HUES48 (cell line): ENCODE data around the gene ATOH1.

Experiments used
- H3K27ac ChIP-seq: one replicate; pipeline ENCODE4 v1.7.0; 2013; ENCODE audit warnings: low read depth, low read length, inconsistent platforms
- H3K27me3 ChIP-seq: 2 replicates; pipeline ENCODE4 v1.6.1; 2013; ENCODE audit warnings: mild to moderate bottlenecking, low read length; ENCODE audit not compliant: control insufficient read depth, insufficient read depth
- H3K36me3 ChIP-seq: 2 replicates; pipeline ENCODE4 v1.6.1; 2013; ENCODE audit warnings: low read length; ENCODE audit not compliant: control insufficient read depth, insufficient read depth
- H3K4me1 ChIP-seq: 2 replicates; pipeline ENCODE4 v1.6.1; 2013; ENCODE audit warnings: mild to moderate bottlenecking, low read length; ENCODE audit not compliant: control insufficient read depth, insufficient read depth
- H3K4me3 ChIP-seq: 2 replicates; pipeline ENCODE4 v1.5.1; 2013; ENCODE audit warnings: mild to moderate bottlenecking, low read depth, low read length
- H3K9ac ChIP-seq: 2 replicates; pipeline ENCODE4 v1.6.1; 2013; ENCODE audit warnings: mild to moderate bottlenecking, low read depth, low read length, moderate library complexity
- H3K9me3 ChIP-seq: 2 replicates; pipeline ENCODE4 v1.6.1; 2013; ENCODE audit warnings: low read length; ENCODE audit not compliant: control insufficient read depth, insufficient read depth

The ATOH1 gene

DNA sequence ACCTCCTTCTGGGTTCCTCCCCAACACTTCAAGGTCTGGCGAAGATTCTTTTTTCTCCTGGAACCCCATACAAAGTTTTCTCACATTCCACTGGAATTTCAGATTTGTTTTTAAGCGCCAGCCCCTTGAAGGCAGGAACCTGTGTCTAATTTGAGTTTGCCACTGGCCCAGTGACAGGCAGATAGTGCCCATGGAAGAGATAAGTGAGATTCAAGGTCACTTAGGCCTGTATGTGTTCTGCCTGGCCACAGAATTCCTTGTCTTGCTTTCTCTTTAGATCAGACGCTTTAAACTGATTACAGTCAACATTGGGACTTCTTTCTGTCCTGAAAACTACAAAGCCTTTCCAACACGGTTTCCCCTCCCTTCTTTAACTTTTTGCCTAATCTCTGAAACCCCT, 11.2 kb downstream of the ATOH1 start:
- Histone ChIP-seq H3K9ac (no peak overlapping the region), H3K4me1 (peaks cover 13% of the 10 kb centered on the region), H3K36me3 (no peaks in the 10 kb centered on the region)

DNA sequence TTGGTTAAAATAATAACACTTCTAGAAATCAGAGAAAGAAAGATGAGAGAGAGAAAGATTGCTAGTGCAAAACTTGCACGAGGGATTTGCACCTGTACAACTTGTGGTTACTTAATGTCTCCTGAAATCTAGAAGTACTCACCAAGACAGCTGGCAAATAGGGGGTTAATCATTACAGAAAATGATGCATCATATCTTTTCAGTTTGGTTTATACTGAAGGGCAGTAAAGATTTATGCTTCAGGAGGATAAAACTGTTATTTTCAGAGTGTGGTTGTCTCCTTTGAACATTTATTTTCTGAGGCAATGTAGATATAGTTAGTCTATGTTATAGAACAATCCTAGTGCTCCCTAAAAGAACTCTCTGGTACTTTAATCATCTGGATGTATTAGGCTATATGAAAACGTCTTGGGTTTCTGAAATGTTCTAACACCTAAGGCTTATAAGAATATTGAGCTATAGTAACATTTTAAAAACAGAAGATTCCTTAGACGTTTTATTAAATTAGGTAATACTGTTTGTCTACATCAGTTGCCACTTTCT, 13.3 kb downstream of the ATOH1 start:
- Histone ChIP-seq H3K36me3 (no peaks in the 10 kb centered on the region), H3K27ac (no peak overlapping the region), H3K4me1 (no peaks in the 10 kb centered on the region), H3K9ac (no peak overlapping the region), H3K9me3 (no peaks in the 10 kb centered on the region), H3K4me3 (no peak overlapping the region), H3K27me3 (peaks cover 20% of the 10 kb centered on the region)

More for the DNA sequence above, 11.2 kb downstream of the ATOH1 start:
- no peak overlapping the region for H3K27ac ChIP-seq
- no peaks in the 10 kb centered on the region for H3K9me3 ChIP-seq
- H3K27me3 ChIP-seq, result peaks cover 42% of the 10 kb centered on the region
- H3K4me3 ChIP-seq, result no peak overlapping the region

DNA sequence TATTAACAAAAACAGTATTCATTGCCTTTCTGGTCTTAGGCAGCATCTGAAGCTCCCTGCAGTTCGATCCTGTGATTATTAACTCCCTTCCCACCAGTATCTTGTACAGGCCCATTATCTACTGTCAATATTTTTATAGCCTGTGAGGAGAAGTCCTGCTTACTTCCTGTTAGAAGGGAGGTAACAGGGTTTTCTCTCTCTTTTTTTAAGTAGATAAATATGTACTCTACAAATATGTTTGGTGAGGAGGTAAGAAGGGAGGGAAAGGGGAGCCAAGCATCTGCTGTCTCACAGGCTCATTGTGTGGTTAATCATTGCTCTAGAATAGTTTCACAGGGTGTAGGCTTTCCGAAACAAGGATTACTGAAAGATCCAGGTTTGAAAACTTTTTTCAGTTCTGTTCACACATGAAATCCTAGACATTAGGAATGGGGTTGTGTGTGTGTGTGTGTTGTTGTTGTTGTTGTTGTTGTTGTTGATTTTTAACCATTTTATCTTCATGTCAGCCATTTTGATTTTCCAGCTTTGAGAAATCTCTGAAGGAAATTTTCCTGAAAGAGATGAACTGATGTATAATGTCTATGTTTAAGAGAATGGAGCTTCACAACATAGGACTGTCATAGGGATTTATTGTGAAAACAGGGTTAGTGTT, 14.2 kb downstream of the ATOH1 start:
- Histone ChIP-seq H3K27me3 (peaks cover 14% of the 10 kb centered on the region), H3K9ac (no peak overlapping the region), H3K36me3 (no peaks in the 10 kb centered on the region), H3K4me3 (no peak overlapping the region), H3K4me1 (no peaks in the 10 kb centered on the region), H3K9me3 (no peaks in the 10 kb centered on the region), H3K27ac (peak overlapping the region; percentile 27)

DNA sequence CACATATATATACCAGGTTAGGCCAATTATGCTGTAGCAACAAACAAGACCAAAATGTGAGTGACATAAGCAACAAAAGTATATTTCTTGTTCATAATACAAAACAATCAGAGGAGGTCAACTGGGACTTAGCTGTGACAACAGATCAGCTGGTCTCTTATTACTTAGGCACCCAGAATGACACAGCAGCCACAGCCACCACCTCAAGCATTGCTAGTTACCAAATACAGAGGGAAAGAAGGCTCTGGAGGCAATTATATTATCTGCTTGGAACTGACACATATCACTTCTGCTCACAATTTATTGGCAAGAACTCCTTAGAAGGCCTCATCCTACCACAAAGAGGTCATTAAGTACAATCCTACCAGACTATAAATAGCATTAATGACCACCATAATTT, 15.2 kb downstream of the ATOH1 start:
- no peaks in the 10 kb centered on the region for H3K9me3 ChIP-seq

DNA sequence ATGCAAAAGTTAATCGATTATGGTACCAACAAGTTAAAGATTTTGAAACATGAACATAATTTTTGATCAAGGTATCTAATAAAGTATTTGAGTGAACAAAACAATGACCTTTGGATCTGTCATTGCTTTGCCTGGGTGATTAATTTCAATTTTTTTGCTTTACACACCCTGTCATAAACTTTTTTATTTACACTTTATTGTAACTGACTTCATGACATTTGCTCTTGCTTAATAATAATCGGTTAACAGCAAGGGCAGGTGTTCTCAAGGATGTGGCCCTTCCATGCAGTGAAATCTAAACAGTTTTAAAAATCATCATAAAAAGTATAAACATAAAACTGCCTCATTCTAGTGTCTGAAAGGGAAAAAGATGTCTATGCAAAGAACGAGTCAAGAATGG, 24.1 kb downstream of the ATOH1 start:
- Histone ChIP-seq H3K9ac (no peak overlapping the region), H3K4me1 (no peaks in the 10 kb centered on the region), H3K9me3 (no peaks in the 10 kb centered on the region), H3K4me3 (no peak overlapping the region), H3K27me3 (no peaks in the 10 kb centered on the region), H3K27ac (no peak overlapping the region), H3K36me3 (no peaks in the 10 kb centered on the region)

More for the DNA sequence above, 15.2 kb downstream of the ATOH1 start:
- H3K4me3 ChIP-seq, result no peak overlapping the region
- no peak overlapping the region for H3K27ac ChIP-seq
- H3K4me1 ChIP-seq, result no peaks in the 10 kb centered on the region
- no peaks in the 10 kb centered on the region for H3K36me3 ChIP-seq
- peaks cover 14% of the 10 kb centered on the region for H3K27me3 ChIP-seq
- no peak overlapping the region for H3K9ac ChIP-seq

DNA sequence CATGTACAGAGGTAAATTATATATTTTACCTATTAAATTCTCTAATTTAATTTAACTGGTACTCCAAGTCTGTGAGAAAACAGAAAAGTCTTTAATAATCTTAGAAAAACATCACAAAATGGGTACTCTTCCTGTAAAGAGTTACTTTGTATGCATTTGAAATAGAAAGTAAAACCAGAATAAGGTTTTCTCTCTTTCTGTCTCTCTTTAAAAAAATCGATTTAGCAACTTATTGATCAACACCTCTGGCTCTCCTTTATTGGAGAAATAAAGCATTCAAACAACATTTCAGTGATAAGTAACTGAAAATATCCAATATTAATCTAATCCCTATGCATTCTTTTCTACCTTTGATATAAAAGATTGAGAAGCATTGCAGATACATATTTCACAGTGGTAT, 27.4 kb downstream of the ATOH1 start:
- Histone ChIP-seq H3K9me3 (no peaks in the 10 kb centered on the region), H3K9ac (no peak overlapping the region), H3K27me3 (no peaks in the 10 kb centered on the region), H3K4me1 (no peaks in the 10 kb centered on the region), H3K36me3 (no peaks in the 10 kb centered on the region), H3K27ac (no peak overlapping the region), H3K4me3 (no peak overlapping the region)

DNA sequence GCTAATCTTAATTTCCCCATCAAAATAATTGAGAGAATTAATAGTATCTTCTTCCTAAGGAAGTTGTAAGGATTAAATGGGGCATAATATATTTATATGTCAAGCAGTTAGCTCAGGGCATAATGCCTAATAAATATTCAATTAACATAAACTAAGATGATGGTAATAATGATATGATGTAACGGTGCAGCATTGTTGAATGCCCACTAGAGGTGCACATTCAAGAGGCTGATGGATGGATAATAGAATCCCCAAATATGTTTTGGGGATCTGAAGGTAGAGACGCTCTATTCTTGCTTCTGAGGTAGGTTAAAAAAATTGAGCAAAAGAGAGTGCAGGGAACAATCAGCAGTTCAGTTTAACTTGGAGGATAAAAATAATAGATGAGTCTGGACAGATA, 37.1 kb downstream of the ATOH1 start:
- Histone ChIP-seq H3K9ac (no peak overlapping the region), H3K4me1 (no peaks in the 10 kb centered on the region), H3K27me3 (no peaks in the 10 kb centered on the region), H3K27ac (no peak overlapping the region), H3K4me3 (no peak overlapping the region), H3K36me3 (no peaks in the 10 kb centered on the region), H3K9me3 (no peaks in the 10 kb centered on the region)

DNA sequence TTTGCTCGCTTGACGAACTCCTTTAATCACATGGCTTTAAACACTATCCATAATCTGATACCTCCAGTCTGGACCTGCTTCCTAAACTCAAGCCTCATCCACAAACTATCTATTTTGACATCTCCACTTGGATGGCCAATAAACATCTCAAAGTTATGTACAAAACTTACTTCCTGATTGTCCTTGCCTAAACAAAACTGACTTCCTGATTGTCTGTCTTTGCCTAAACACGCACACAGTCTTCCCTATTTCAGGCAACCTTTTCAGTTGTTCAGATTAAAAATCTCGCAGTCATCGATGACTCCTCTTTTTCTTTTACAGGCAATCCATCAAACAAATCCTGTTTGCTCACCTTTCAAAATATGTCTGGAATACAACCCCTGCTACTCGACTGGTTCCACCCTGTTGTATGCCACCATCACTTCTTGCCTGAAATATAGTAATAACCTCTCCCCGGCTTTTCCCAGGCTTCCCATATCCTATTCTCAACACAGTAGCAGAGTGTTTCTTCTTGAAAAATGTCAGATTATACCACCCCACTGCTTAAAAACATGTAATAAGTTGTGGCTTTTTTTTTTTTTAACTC, 39.0 kb downstream of the ATOH1 start:
- no peaks in the 10 kb centered on the region for H3K9me3 ChIP-seq
- no peak overlapping the region for H3K9ac ChIP-seq
- H3K4me1 ChIP-seq, result no peaks in the 10 kb centered on the region
- no peak overlapping the region for H3K27ac ChIP-seq
- H3K4me3 ChIP-seq, result no peak overlapping the region
- H3K36me3 ChIP-seq, result no peaks in the 10 kb centered on the region
- no peaks in the 10 kb centered on the region for H3K27me3 ChIP-seq

DNA sequence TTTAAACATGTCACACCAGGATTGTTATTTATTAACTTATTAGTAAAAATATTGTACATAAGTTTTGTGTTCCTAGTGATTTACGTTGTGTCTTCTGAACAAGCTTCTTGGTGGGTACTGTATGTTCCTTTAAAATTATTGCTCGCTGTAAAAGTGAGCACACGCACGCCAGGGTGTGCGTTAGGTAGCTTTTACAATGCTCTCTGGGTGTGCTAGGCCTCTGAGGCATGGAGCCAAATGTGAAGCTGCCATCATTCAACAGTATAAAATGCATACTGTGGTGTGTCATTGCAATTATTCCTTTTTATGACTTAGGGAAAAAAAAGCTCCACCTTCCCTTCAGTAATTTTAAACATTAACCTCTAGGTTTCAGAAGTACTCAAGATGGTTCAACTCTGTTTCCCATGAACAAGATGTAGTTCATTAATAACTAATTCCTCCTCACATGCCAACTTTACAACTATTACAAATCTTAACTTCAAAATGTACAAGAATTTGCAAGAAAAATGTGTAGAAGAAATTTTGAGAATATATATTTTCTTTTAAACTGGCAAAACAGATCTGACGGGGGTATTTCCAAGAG, 42.4 kb downstream of the ATOH1 start:
- no peak overlapping the region for H3K4me3 ChIP-seq
- H3K9me3 ChIP-seq, result no peaks in the 10 kb centered on the region
- H3K27ac ChIP-seq, result no peak overlapping the region
- H3K9ac ChIP-seq, result no peak overlapping the region
- no peaks in the 10 kb centered on the region for H3K4me1 ChIP-seq
- H3K27me3 ChIP-seq, result no peaks in the 10 kb centered on the region
- no peaks in the 10 kb centered on the region for H3K36me3 ChIP-seq

DNA sequence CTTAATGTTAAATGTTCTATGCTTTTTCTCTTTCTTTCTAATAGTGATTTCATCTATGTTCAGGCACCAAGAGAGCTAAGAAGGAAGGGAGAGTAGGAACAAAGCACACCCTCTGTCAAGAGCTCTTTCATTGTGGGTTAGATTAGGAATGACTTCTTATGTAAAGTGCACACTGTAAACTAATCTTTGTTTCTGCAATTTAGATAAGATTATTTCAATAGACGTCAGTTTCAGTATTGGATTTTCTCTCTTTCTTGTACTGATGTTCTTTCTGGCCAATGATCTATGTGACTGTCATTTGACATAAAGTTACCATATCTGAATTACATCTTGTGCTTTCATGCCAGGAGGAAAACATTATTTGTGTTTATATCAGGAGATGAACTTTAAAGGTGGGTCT, 48.2 kb downstream of the ATOH1 start:
- Histone ChIP-seq H3K4me3 (no peak overlapping the region), H3K36me3 (no peaks in the 10 kb centered on the region), H3K9me3 (no peaks in the 10 kb centered on the region), H3K27ac (no peak overlapping the region), H3K4me1 (no peaks in the 10 kb centered on the region), H3K27me3 (no peaks in the 10 kb centered on the region), H3K9ac (no peak overlapping the region)

DNA sequence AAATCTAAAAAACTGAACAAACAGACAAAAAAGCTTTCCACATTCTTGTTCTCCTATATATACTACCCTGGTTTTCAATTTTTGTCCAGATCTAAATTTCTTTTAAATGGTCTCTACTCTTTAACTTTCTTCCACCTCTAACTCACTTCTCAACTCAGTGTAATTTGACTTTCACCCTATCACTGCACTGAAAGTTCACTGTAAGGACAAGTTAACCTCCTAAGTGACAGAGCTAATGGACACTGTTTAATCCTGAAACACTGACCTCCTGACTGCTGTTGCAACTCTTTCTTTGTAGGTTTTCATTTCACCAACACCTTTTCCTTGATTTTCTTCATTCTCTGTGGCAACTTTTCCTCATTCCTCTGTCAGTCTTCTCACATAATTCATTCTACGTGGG, 50.0 kb downstream of the ATOH1 start:
- no peaks in the 10 kb centered on the region for H3K4me1 ChIP-seq
- no peaks in the 10 kb centered on the region for H3K27me3 ChIP-seq
- H3K36me3 ChIP-seq, result no peaks in the 10 kb centered on the region
- no peak overlapping the region for H3K9ac ChIP-seq
- H3K27ac ChIP-seq, result no peak overlapping the region
- H3K4me3 ChIP-seq, result no peak overlapping the region
- no peaks in the 10 kb centered on the region for H3K9me3 ChIP-seq
